Stimulated activated CD4-positive, alpha-beta T cell treated with anti-CD3 and anti-CD28 coated beads, Interleukin-4, amount 100 ng/mL, for 24 hours (primary cell): ENCODE measurements around the gene OCRL.

Experiments
- DNase-seq: peaks from one replicate; pipeline ENCODE4 v3.0.0-alpha.2; 2020

The OCRL gene

DNA sequence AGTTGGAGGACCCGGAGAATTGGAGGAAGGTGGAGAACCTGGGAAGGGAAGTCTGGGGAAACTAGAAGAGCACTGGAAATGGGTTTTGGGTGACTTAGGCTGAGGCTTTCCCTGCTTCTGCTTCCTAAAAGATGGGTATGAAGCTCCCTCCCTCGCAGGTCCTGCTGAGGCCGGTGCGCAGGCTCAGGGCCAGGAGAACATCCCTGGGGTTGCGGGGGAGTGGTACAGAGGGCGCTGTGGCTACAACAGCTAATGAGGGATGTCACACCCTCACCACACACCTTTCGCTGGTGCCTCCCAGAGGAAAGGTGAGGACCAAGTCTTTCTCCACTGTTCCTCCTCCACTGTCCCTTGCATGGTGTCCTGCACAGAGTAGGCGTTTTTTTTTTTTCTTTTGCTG, 98.9 kb downstream of the OCRL start:
- DNase-seq = no peak

- DNase-seq = no peak
Measured at GRCh38 chrX:129640737-129641136, 100.7 kb downstream of the OCRL start.

GRCh38 chrX:129641469-129641868, 101.4 kb downstream of the OCRL start:
- DNase-seq = no peak

GRCh38 chrX:129641941-129642340, 101.9 kb downstream of the OCRL start:
- no peak for DNase-seq
